Measurements from ENCODE around the gene IQCC. TPM values are rescaled to one million over a fixed set of nuclear protein-coding genes. Genes with fewer than 3 reads are reported as not detected.

IQCC gene
- polyA plus RNA-seq, 1 of the 3 experiments (the other 2 are of a cell fraction): 2.4 TPM

DNA sequence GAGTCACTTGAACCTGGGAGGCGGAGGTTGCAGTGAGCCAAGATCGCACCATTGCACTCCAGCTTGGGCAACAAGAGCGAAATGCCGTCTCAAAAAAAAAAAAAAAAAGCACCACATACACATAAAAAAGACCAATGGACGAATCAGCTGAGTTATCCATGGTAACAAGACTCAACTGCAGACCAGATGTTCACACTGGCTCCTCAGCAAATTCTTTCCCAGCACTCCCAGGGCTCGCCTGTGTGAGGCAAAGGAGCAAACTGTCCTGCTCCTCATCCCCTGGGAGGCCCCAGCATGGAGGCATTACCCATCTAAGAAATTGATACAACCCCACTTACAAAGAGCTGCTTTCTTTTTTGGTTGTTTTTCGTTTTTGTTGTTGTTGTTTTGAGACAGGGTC is 13.6 kb downstream of the IQCC start (continued):
- TF ChIP-seq, protein P1, sequence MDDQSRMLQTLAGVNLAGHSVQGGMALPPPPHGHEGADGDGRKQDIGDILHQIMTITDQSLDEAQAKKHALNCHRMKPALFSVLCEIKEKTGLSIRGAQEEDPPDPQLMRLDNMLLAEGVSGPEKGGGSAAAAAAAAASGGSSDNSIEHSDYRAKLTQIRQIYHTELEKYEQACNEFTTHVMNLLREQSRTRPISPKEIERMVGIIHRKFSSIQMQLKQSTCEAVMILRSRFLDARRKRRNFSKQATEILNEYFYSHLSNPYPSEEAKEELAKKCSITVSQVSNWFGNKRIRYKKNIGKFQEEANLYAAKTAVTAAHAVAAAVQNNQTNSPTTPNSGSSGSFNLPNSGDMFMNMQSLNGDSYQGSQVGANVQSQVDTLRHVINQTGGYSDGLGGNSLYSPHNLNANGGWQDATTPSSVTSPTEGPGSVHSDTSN (IDR thresholded peaks at IDR 0.05): no peak

- H3K9me2 ChIP-seq: no peaks in the 10 kb centered on the region
- H3K4me3 ChIP-seq (ENCODE audit: low read depth in 2 of 2, low read length in 1 of 2): peak overlapping the region; percentile 59 to 79
- no peaks in the 10 kb centered on the region for H4K20me1 ChIP-seq (ENCODE audit: insufficient read depth)
- no peaks in the 10 kb centered on the region for H3K9me3 ChIP-seq
- H3K27ac ChIP-seq (ENCODE audit: low read depth in 2 of 2, low read length in 1 of 2): peak overlapping the region; percentile 79 to 83; a peak in 2 of 4 replicates
- POLR2A ChIA-PET: interaction anchor here (1.4 kb wide), 1 partner anchor 8 kb away, joined by 3 read pairs; no protein-coding TSS in a partner anchor
- H3K9ac ChIP-seq: peak overlapping the region; percentile 99
- CTCF ChIA-PET: interaction anchor here (0.9 to 4.3 kb wide), 3 partner anchors 12 to 27 kb away, joined by 3 to 20 read pairs (median 8); no protein-coding TSS in a partner anchor
- H3K4me2 ChIP-seq: peak overlapping the region; percentile 90
- DNase-seq: no peak
- no peak overlapping the region for H2AFZ ChIP-seq (ENCODE audit: low read depth)
- TF ChIP-seq, protein P1 (IDR thresholded peaks at IDR 0.05): no peak
- TF ChIP-seq NFIC (IDR thresholded peaks at IDR 0.05; ENCODE audit: borderline replicate concordance) (no peak), TAF1 (IDR thresholded peaks at IDR 0.05; ENCODE audit: borderline replicate concordance, low read depth, low read length) (no peak), CHD2 (IDR thresholded peaks at IDR 0.05; ENCODE audit: low read length, partially characterized antibody) (no peak), GATA2 (CRISPR knock-in tag; IDR thresholded peaks at IDR 0.05) (no peak), JUND (IDR thresholded peaks at IDR 0.05) (no peak), TEAD4 (IDR thresholded peaks at IDR 0.05; ENCODE audit: borderline replicate concordance, insufficient read depth) (no peak), YY1 (IDR thresholded peaks at IDR 0.05; ENCODE audit: low read depth) (no peak), RFX5 (IDR thresholded peaks at IDR 0.05; ENCODE audit: low read length) (no peak), TCF12 (IDR thresholded peaks at IDR 0.05) (no peak), POLR2AphosphoS5 (IDR thresholded peaks at IDR 0.05; ENCODE audit: low read depth, low read length) (no peak), RXRA (IDR thresholded peaks at IDR 0.05; ENCODE audit: borderline replicate concordance, low read depth) (no peak), SMC3 (IDR thresholded peaks at IDR 0.05; ENCODE audit: low read depth, low read length) (no peak), FOSL2 (IDR thresholded peaks at IDR 0.05; ENCODE audit: borderline replicate concordance, low read depth) (no peak), MXI1 (IDR thresholded peaks at IDR 0.05; ENCODE audit: low read depth, low read length) (no peak), SIN3A (IDR thresholded peaks at IDR 0.05; ENCODE audit: borderline replicate concordance, low read depth, low read length) (no peak)
- TF ChIP-seq, protein P2, sequence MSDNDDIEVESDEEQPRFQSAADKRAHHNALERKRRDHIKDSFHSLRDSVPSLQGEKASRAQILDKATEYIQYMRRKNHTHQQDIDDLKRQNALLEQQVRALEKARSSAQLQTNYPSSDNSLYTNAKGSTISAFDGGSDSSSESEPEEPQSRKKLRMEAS (IDR thresholded peaks at IDR 0.05; ENCODE audit: low read depth): no peak
- TF ChIP-seq, protein P3, sequence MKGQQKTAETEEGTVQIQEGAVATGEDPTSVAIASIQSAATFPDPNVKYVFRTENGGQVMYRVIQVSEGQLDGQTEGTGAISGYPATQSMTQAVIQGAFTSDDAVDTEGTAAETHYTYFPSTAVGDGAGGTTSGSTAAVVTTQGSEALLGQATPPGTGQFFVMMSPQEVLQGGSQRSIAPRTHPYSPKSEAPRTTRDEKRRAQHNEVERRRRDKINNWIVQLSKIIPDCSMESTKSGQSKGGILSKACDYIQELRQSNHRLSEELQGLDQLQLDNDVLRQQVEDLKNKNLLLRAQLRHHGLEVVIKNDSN (IDR thresholded peaks at IDR 0.05; ENCODE audit: borderline replicate concordance, low read depth): no peak
- TF ChIP-seq, protein P4, sequence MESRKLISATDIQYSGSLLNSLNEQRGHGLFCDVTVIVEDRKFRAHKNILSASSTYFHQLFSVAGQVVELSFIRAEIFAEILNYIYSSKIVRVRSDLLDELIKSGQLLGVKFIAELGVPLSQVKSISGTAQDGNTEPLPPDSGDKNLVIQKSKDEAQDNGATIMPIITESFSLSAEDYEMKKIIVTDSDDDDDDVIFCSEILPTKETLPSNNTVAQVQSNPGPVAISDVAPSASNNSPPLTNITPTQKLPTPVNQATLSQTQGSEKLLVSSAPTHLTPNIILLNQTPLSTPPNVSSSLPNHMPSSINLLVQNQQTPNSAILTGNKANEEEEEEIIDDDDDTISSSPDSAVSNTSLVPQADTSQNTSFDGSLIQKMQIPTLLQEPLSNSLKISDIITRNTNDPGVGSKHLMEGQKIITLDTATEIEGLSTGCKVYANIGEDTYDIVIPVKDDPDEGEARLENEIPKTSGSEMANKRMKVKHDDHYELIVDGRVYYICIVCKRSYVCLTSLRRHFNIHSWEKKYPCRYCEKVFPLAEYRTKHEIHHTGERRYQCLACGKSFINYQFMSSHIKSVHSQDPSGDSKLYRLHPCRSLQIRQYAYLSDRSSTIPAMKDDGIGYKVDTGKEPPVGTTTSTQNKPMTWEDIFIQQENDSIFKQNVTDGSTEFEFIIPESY (IDR thresholded peaks at IDR 0.05; ENCODE audit: borderline replicate concordance, low read depth): no peak
- H3F3A ChIP-seq (replicated peaks; ENCODE audit: insufficient read depth): peaks cover 3% of the 10 kb centered on the region
- H3K4me1 ChIP-seq (ENCODE audit: control insufficient read depth in 1 of 2, insufficient read depth in 2 of 2, low read depth in 1 of 2, low read length in 1 of 2): peaks cover 8 to 17% of the 10 kb centered on the region in 2 experiments; a peak in 3 of 4 replicates
- 78% methylated on average over 4 of the region's 4 CpGs for WGBS (ENCODE audit: low lambda C conversion rate)
- peaks cover 24% of the 10 kb centered on the region in 2 experiments for H3K36me3 ChIP-seq (replicated peaks in 1 of 2; ENCODE audit: control insufficient read depth in 1 of 2, insufficient read depth in 2 of 2, low read length in 1 of 2)
- no peaks in the 10 kb centered on the region for H3K27me3 ChIP-seq (ENCODE audit: insufficient read depth)
- peaks cover 66% of the 10 kb centered on the region for H3K79me2 ChIP-seq (ENCODE audit: insufficient read depth)
These were observed 15.5 kb downstream of the IQCC start for GRCh38 chr1:32220746-32221580.
